ENCODE data around the gene IER5. TPM values are rescaled to one million over a fixed set of nuclear protein-coding genes. Genes with fewer than 3 reads are reported as not detected.

The IER5 gene
- total RNA-seq, 1 donor from 2014 or later = 48.6 TPM

- Mint-ChIP-seq H3K4me3 (peak overlapping the region; percentile 76), H3K4me1 (peaks cover 20% of the 10 kb centered on the region), H3K36me3 (ENCODE audit: low read depth) (peaks cover 27% of the 10 kb centered on the region), H3K9me3 (peaks cover 5% of the 10 kb centered on the region), H3K27ac (peak overlapping the region; percentile 86), H3K27me3 (peaks cover 2% of the 10 kb centered on the region)
- intact Hi-C loops (cut with micrococcal nuclease) = loop anchor here (2.0 kb wide), 2 partner anchors 17 to 39 kb away; partner anchors contain the start of gene STX6
- peak; percentile 61 for DNase-seq
These were observed 26.3 kb upstream of the IER5 start for GRCh38 chr1:181061891-181062835.

GRCh38 chr1:181062836-181063428 is 25.6 kb upstream of the IER5 start:
- Mint-ChIP-seq H3K36me3 (ENCODE audit: low read depth) (peaks cover 24% of the 10 kb centered on the region), H3K27me3 (peaks cover 2% of the 10 kb centered on the region), H3K9me3 (peaks cover 5% of the 10 kb centered on the region), H3K4me1 (peaks cover 20% of the 10 kb centered on the region), H3K4me3 (peak overlapping the region; percentile 76), H3K27ac (peak overlapping the region; percentile 86)
- peak; percentile 78 for DNase-seq
- intact Hi-C loops (cut with micrococcal nuclease) = loop anchor here (2.0 kb wide), 2 partner anchors 18 to 40 kb away; partner anchors contain the start of gene STX6

- peaks cover 6% of the 10 kb centered on the region for H3K27me3 Mint-ChIP-seq
- peaks cover 20% of the 10 kb centered on the region for H3K4me1 Mint-ChIP-seq
- peaks cover 5% of the 10 kb centered on the region for H3K9me3 Mint-ChIP-seq
- no peak for DNase-seq
- no peak overlapping the region for H3K4me3 Mint-ChIP-seq
- no peak overlapping the region for H3K27ac Mint-ChIP-seq
- intact Hi-C loops (cut with micrococcal nuclease) = no loop called here
- peaks cover 15% of the 10 kb centered on the region for H3K36me3 Mint-ChIP-seq (ENCODE audit: low read depth)
These were observed 24.4 kb upstream of the IER5 start for GRCh38 chr1:181064011-181064623.

GRCh38 chr1:181064702-181065101 is 23.8 kb upstream of the IER5 start:
- Mint-ChIP-seq H3K27ac (no peak overlapping the region), H3K9me3 (peaks cover 1% of the 10 kb centered on the region), H3K27me3 (peaks cover 8% of the 10 kb centered on the region), H3K4me3 (no peak overlapping the region), H3K4me1 (peaks cover 20% of the 10 kb centered on the region), H3K36me3 (ENCODE audit: low read depth) (peaks cover 9% of the 10 kb centered on the region)
- intact Hi-C loops (cut with micrococcal nuclease) = no loop called here
- no peak for DNase-seq

- Mint-ChIP-seq H3K27me3 (peaks cover 41% of the 10 kb centered on the region), H3K36me3 (ENCODE audit: low read depth) (no peaks in the 10 kb centered on the region), H3K4me1 (peaks cover 3% of the 10 kb centered on the region), H3K9me3 (no peaks in the 10 kb centered on the region), H3K4me3 (no peak overlapping the region), H3K27ac (no peak overlapping the region)
- DNase-seq = no peak
- intact Hi-C loops (cut with micrococcal nuclease) = no loop called here
These were observed 14.9 kb upstream of the IER5 start for GRCh38 chr1:181073638-181074037.

- H3K27ac Mint-ChIP-seq = no peak overlapping the region
- no peak for DNase-seq
- no peaks in the 10 kb centered on the region for H3K36me3 Mint-ChIP-seq (ENCODE audit: low read depth)
These were observed 12.6 kb upstream of the IER5 start for GRCh38 chr1:181075766-181076350.

GRCh38 chr1:181076852-181077251 is 11.6 kb upstream of the IER5 start:
- no peak for DNase-seq
- Mint-ChIP-seq H3K36me3 (ENCODE audit: low read depth) (no peaks in the 10 kb centered on the region), H3K4me1 (peaks cover 11% of the 10 kb centered on the region), H3K4me3 (no peak overlapping the region), H3K27ac (no peak overlapping the region), H3K9me3 (no peaks in the 10 kb centered on the region), H3K27me3 (peaks cover 39% of the 10 kb centered on the region)
- intact Hi-C loops (cut with micrococcal nuclease) = no loop called here

More at GRCh38 chr1:181075766-181076350, 12.6 kb upstream of the IER5 start:
- H3K4me1 Mint-ChIP-seq = peaks cover 11% of the 10 kb centered on the region
- no peaks in the 10 kb centered on the region for H3K9me3 Mint-ChIP-seq
- H3K27me3 Mint-ChIP-seq = peaks cover 41% of the 10 kb centered on the region
- intact Hi-C loops (cut with micrococcal nuclease) = no loop called here
- no peak overlapping the region for H3K4me3 Mint-ChIP-seq

GRCh38 chr1:181077576-181078242 is 10.8 kb upstream of the IER5 start:
- no peak for DNase-seq
- Mint-ChIP-seq H3K4me1 (peaks cover 11% of the 10 kb centered on the region), H3K27me3 (peaks cover 41% of the 10 kb centered on the region), H3K36me3 (ENCODE audit: low read depth) (no peaks in the 10 kb centered on the region), H3K27ac (no peak overlapping the region), H3K4me3 (no peak overlapping the region), H3K9me3 (no peaks in the 10 kb centered on the region)
- intact Hi-C loops (cut with micrococcal nuclease) = no loop called here

GRCh38 chr1:181079382-181079781 is 9.1 kb upstream of the IER5 start:
- intact Hi-C loops (cut with micrococcal nuclease) = loop anchor here (1.0 kb wide), 1 partner anchor 9 kb away; the partner anchor contains the start of gene IER5
- no peak overlapping the region for H3K27ac Mint-ChIP-seq

GRCh38 chr1:181079920-181080319 is 8.6 kb upstream of the IER5 start:
- H3K9me3 Mint-ChIP-seq = no peaks in the 10 kb centered on the region
- intact Hi-C loops (cut with micrococcal nuclease) = loop anchor here (1.0 kb wide), 1 partner anchor 8 kb away; the partner anchor contains the start of gene IER5
- no peak overlapping the region for H3K4me3 Mint-ChIP-seq
- H3K27me3 Mint-ChIP-seq = peaks cover 38% of the 10 kb centered on the region
- no peak overlapping the region for H3K27ac Mint-ChIP-seq
- DNase-seq = no peak
- H3K36me3 Mint-ChIP-seq (ENCODE audit: low read depth) = no peaks in the 10 kb centered on the region
- H3K4me1 Mint-ChIP-seq = peaks cover 19% of the 10 kb centered on the region

More at GRCh38 chr1:181079382-181079781, 9.1 kb upstream of the IER5 start:
- Mint-ChIP-seq H3K4me3 (no peak overlapping the region), H3K4me1 (peaks cover 17% of the 10 kb centered on the region), H3K9me3 (no peaks in the 10 kb centered on the region), H3K36me3 (ENCODE audit: low read depth) (no peaks in the 10 kb centered on the region), H3K27me3 (peaks cover 41% of the 10 kb centered on the region)
- DNase-seq = no peak

- DNase-seq = no peak
- H3K4me3 Mint-ChIP-seq = no peak overlapping the region
- H3K9me3 Mint-ChIP-seq = no peaks in the 10 kb centered on the region
- intact Hi-C loops (cut with micrococcal nuclease) = no loop called here
- H3K27me3 Mint-ChIP-seq = peaks cover 38% of the 10 kb centered on the region
- H3K36me3 Mint-ChIP-seq (ENCODE audit: low read depth) = no peaks in the 10 kb centered on the region
- H3K4me1 Mint-ChIP-seq = peaks cover 23% of the 10 kb centered on the region
- H3K27ac Mint-ChIP-seq = no peak overlapping the region
These were observed 7.9 kb upstream of the IER5 start for GRCh38 chr1:181080556-181080955.

- no peak overlapping the region for H3K27ac Mint-ChIP-seq
- no peaks in the 10 kb centered on the region for H3K9me3 Mint-ChIP-seq
- no peak for DNase-seq
- no peaks in the 10 kb centered on the region for H3K36me3 Mint-ChIP-seq (ENCODE audit: low read depth)
- H3K4me3 Mint-ChIP-seq = no peak overlapping the region
- peaks cover 27% of the 10 kb centered on the region for H3K4me1 Mint-ChIP-seq
- H3K27me3 Mint-ChIP-seq = peaks cover 32% of the 10 kb centered on the region
- intact Hi-C loops (cut with micrococcal nuclease) = no loop called here
These were observed 7.1 kb upstream of the IER5 start for GRCh38 chr1:181081395-181081794.

Measured in activated CD4-positive, alpha-beta T cell treated with anti-CD3 and anti-CD28 coated beads, Interleukin-2, amount 10 ng/mL, durations not matched to agents 24 days and 14 days (primary cell).